ENCODE data around the gene DEGS1. TPM values are rescaled to one million over a fixed set of nuclear protein-coding genes. Genes with fewer than 3 reads are reported as not detected.

The DEGS1 gene
- total and polyA plus RNA-seq, 10 of the 15 experiments (the other 5 are each of a cell fraction or from before 2014, with no cell fraction given): 16.5 to 133 (median 46.0) TPM

- intact Hi-C loops (cut with micrococcal nuclease; ENCODE audit: unreplicated experiment): no loop called here
- H4K20me1 ChIP-seq (ENCODE audit: control insufficient read depth, insufficient read depth): no peaks in the 10 kb centered on the region
- WGBS (ENCODE audit: insufficient coverage, insufficient replicate concordance, low lambda C conversion rate, missing lambda C conversion rate): 91% methylated on average over 8 of the region's 8 CpGs
- no peak overlapping the region for H3K9ac ChIP-seq (ENCODE audit: control insufficient read depth, insufficient read depth, low read length)
- H3K4me1 ChIP-seq (ENCODE audit: control insufficient read depth, insufficient read depth, low read length): peaks cover 5% of the 10 kb centered on the region
- in situ Hi-C loops (cut with MboI): no loop called here
- no peaks in the 10 kb centered on the region for H3K27me3 ChIP-seq (replicated peaks in 1 of 2; ENCODE audit: control insufficient read depth in 2 of 2, insufficient read depth in 2 of 2, low read length in 1 of 2)
- ChIA-PET CTCF (interaction anchor here (0.6 to 0.7 kb wide), 2 partner anchors 152 to 1104 kb away, joined by 3 read pairs; no protein-coding TSS in a partner anchor), RAD21 (ENCODE audit: unreplicated experiment) (no interaction called here), SMC1A (ENCODE audit: uncharacterized antibody, unreplicated experiment) (interaction anchor here (0.6 kb wide), 1 partner anchor 74 kb away, joined by 3 read pairs; no protein-coding TSS in a partner anchor), POLR2A (interaction anchor here (0.7 kb wide), 1 partner anchor 18 kb away, joined by 3 read pairs; no protein-coding TSS in a partner anchor)
- no peak for FAIRE-seq
- BruUV-seq (replicated peaks): no TSS peak
- no peaks in the 10 kb centered on the region for H3K79me2 ChIP-seq (ENCODE audit: control insufficient read depth, insufficient read depth, low read length)
- H3K27ac ChIP-seq (ENCODE audit: control insufficient read depth, insufficient read depth): no peak overlapping the region
- no peak for ATAC-seq
- H3K4me3 ChIP-seq: no peak overlapping the region
- no peak for TF ChIP-seq ZZZ3 (IDR thresholded peaks at IDR 0.05; ENCODE audit: control insufficient read depth, insufficient read length, low read depth)
- no peak for TF ChIP-seq FOXK2 (IDR thresholded peaks at IDR 0.05)
- no peak for TF ChIP-seq CBX5 (IDR thresholded peaks at IDR 0.05; ENCODE audit: low read depth)
- no peak for TF ChIP-seq SMC3 (IDR thresholded peaks at IDR 0.05; ENCODE audit: borderline replicate concordance, low read length)
- TF ChIP-seq KDM1A (IDR thresholded peaks at IDR 0.05; ENCODE audit: borderline replicate concordance): no peak
- no peak for TF ChIP-seq HSF1 (IDR thresholded peaks at IDR 0.05; ENCODE audit: low read depth, low read length)
- TF ChIP-seq IRF5 (IDR thresholded peaks at IDR 0.05; ENCODE audit: borderline replicate concordance): no peak
- TF ChIP-seq RAD21 (IDR thresholded peaks at IDR 0.05; ENCODE audit: insufficient read depth, low read depth, low read length): no peak
- TF ChIP-seq MXI1 (IDR thresholded peaks at IDR 0.05; ENCODE audit: low read depth, low read length): no peak
- TF ChIP-seq NFYB (IDR thresholded peaks at IDR 0.05; ENCODE audit: insufficient read depth, low read depth, low read length): no peak
- TF ChIP-seq RUNX3 (IDR thresholded peaks at IDR 0.05; ENCODE audit: low read length): no peak
- no peak for TF ChIP-seq HCFC1 (IDR thresholded peaks at IDR 0.05; ENCODE audit: low read length)
- TF ChIP-seq RFX5 (IDR thresholded peaks at IDR 0.05; ENCODE audit: low read depth, low read length): no peak
- no peak for TF ChIP-seq ZBED1 (IDR thresholded peaks at IDR 0.05; ENCODE audit: borderline replicate concordance)
- no peak for TF ChIP-seq SKIL (IDR thresholded peaks at IDR 0.05; ENCODE audit: low read depth, poor library complexity, severe bottlenecking)
- TF ChIP-seq ASH2L (IDR thresholded peaks at IDR 0.05; ENCODE audit: borderline replicate concordance, low read depth): no peak
- no peak for TF ChIP-seq NR2C2 (IDR thresholded peaks at IDR 0.05; ENCODE audit: borderline replicate concordance, control insufficient read depth, insufficient read length, low read depth)
- H2AFZ ChIP-seq (ENCODE audit: control insufficient read depth, low read depth, low read length): no peak overlapping the region
- H3K9me3 ChIP-seq (replicated peaks; ENCODE audit: control insufficient read depth, insufficient read depth, low read length): no peaks in the 10 kb centered on the region
- no peak for DNase-seq (ENCODE audit: low read depth, low spot score)
- H3K4me2 ChIP-seq (ENCODE audit: control insufficient read depth, insufficient read depth): no peak overlapping the region
- no peaks in the 10 kb centered on the region for H3K36me3 ChIP-seq (ENCODE audit: control insufficient read depth in 2 of 2, insufficient read depth in 2 of 2, low read length in 1 of 2)
These were observed 33.3 kb downstream of the DEGS1 start for GRCh38 chr1:224216382-224216781.
